Osteocyte (in vitro differentiated cells): ENCODE measurements around the gene LRRC46. TPM values are rescaled to one million over a fixed set of nuclear protein-coding genes. Genes with fewer than 3 reads are reported as not detected.

Source experiments
- DNase-seq: peaks from one replicate; pipeline ENCODE4 v3.0.0; 2021; ENCODE audit warnings: mixed read lengths; ENCODE audit not compliant: unreplicated experiment; ENCODE audit errors: extremely low spot score
- H3K27ac Mint-ChIP-seq: one replicate; pipeline ENCODE4 v1.8.0; 2021; ENCODE audit warnings: mild to moderate bottlenecking, mixed read lengths; ENCODE audit not compliant: unreplicated experiment
- H3K27me3 Mint-ChIP-seq: one replicate; pipeline ENCODE4 v1.8.0; 2021; ENCODE audit warnings: mixed read lengths; ENCODE audit not compliant: unreplicated experiment
- H3K36me3 Mint-ChIP-seq: one replicate; pipeline ENCODE4 v1.8.0; 2021; ENCODE audit warnings: mixed read lengths; ENCODE audit not compliant: unreplicated experiment
- H3K4me1 Mint-ChIP-seq: one replicate; pipeline ENCODE4 v1.8.0; 2021; ENCODE audit warnings: mixed read lengths; ENCODE audit not compliant: unreplicated experiment
- H3K4me3 Mint-ChIP-seq: one replicate; pipeline ENCODE4 v1.8.0; 2021; ENCODE audit warnings: mild to moderate bottlenecking, moderate library complexity, mixed read lengths; ENCODE audit not compliant: unreplicated experiment
- H3K9me3 Mint-ChIP-seq: one replicate; pipeline ENCODE4 v1.8.0; 2021; ENCODE audit warnings: mixed read lengths; ENCODE audit not compliant: unreplicated experiment
- CTCF ChIP-seq: fragments of 200-600 bp; sonication (generic); IDR thresholded peaks from 2 replicates; pipeline ENCODE4 v1.5.0; 2021; ENCODE audit warnings: antibody characterized with exemption, mild to moderate bottlenecking, moderate library complexity
- total RNA-seq: library from RNA; stranded (reverse); gene quantifications from 2 replicates; pipeline ENCODE4 v1.2.1, GENCODE V29; 2021

The LRRC46 gene
- total RNA-seq, 1 donor from 2014 or later, result 0.54 TPM

GRCh38 chr17:47856830-47857229, 25.4 kb downstream of the LRRC46 start:
- H3K4me1 Mint-ChIP-seq, result peaks cover 6% of the 10 kb centered on the region
- no peak for TF ChIP-seq CTCF
- no peak for DNase-seq
- H3K4me3 Mint-ChIP-seq, result no peak overlapping the region
- H3K9me3 Mint-ChIP-seq, result no peaks in the 10 kb centered on the region
- H3K27ac Mint-ChIP-seq, result no peak overlapping the region
- H3K27me3 Mint-ChIP-seq, result peaks cover 43% of the 10 kb centered on the region
- no peaks in the 10 kb centered on the region for H3K36me3 Mint-ChIP-seq

- TF ChIP-seq CTCF, result no peak
- H3K4me1 Mint-ChIP-seq, result peaks cover 8% of the 10 kb centered on the region
Observed at GRCh38 chr17:47857551-47858455, 26.3 kb downstream of the LRRC46 start.

GRCh38 chr17:47860386-47860785, 28.9 kb downstream of the LRRC46 start:
- Mint-ChIP-seq H3K4me3 (no peak overlapping the region), H3K4me1 (peaks cover 25% of the 10 kb centered on the region), H3K27me3 (peaks cover 7% of the 10 kb centered on the region), H3K36me3 (peaks cover 2% of the 10 kb centered on the region), H3K9me3 (no peaks in the 10 kb centered on the region), H3K27ac (no peak overlapping the region)
- DNase-seq, result no peak
- TF ChIP-seq CTCF, result no peak

More at GRCh38 chr17:47857551-47858455, 26.3 kb downstream of the LRRC46 start:
- peaks cover 33% of the 10 kb centered on the region for H3K27me3 Mint-ChIP-seq
- no peaks in the 10 kb centered on the region for H3K36me3 Mint-ChIP-seq
- H3K4me3 Mint-ChIP-seq, result no peak overlapping the region
- no peak overlapping the region for H3K27ac Mint-ChIP-seq
- DNase-seq, result no peak
- H3K9me3 Mint-ChIP-seq, result no peaks in the 10 kb centered on the region

- DNase-seq, result no peak
- no peak overlapping the region for H3K4me3 Mint-ChIP-seq
- H3K4me1 Mint-ChIP-seq, result peaks cover 25% of the 10 kb centered on the region
- peaks cover 4% of the 10 kb centered on the region for H3K27me3 Mint-ChIP-seq
- H3K36me3 Mint-ChIP-seq, result peaks cover 2% of the 10 kb centered on the region
- no peak for TF ChIP-seq CTCF
- H3K27ac Mint-ChIP-seq, result peak overlapping the region; percentile 38
- no peaks in the 10 kb centered on the region for H3K9me3 Mint-ChIP-seq
Observed at GRCh38 chr17:47862621-47863440, 31.4 kb downstream of the LRRC46 start.

- H3K27me3 Mint-ChIP-seq, result peaks cover 5% of the 10 kb centered on the region
- no peak for TF ChIP-seq CTCF
- no peaks in the 10 kb centered on the region for H3K9me3 Mint-ChIP-seq
- H3K27ac Mint-ChIP-seq, result no peak overlapping the region
- no peak for DNase-seq
- H3K4me3 Mint-ChIP-seq, result no peak overlapping the region
- H3K36me3 Mint-ChIP-seq, result peaks cover 2% of the 10 kb centered on the region
- H3K4me1 Mint-ChIP-seq, result peaks cover 25% of the 10 kb centered on the region
Observed at GRCh38 chr17:47864791-47865216, 33.3 kb downstream of the LRRC46 start.
